ENCODE results near the gene PITX2. TPM values are rescaled to one million over a fixed set of nuclear protein-coding genes. Genes with fewer than 3 reads are reported as not detected.
A peak's percentile ranks its signal among the peaks of the same experiment; 100 is the strongest.

PITX2 gene
- total RNA-seq, 1 experiment from 2014 or later = 0.90 TPM

DNA sequence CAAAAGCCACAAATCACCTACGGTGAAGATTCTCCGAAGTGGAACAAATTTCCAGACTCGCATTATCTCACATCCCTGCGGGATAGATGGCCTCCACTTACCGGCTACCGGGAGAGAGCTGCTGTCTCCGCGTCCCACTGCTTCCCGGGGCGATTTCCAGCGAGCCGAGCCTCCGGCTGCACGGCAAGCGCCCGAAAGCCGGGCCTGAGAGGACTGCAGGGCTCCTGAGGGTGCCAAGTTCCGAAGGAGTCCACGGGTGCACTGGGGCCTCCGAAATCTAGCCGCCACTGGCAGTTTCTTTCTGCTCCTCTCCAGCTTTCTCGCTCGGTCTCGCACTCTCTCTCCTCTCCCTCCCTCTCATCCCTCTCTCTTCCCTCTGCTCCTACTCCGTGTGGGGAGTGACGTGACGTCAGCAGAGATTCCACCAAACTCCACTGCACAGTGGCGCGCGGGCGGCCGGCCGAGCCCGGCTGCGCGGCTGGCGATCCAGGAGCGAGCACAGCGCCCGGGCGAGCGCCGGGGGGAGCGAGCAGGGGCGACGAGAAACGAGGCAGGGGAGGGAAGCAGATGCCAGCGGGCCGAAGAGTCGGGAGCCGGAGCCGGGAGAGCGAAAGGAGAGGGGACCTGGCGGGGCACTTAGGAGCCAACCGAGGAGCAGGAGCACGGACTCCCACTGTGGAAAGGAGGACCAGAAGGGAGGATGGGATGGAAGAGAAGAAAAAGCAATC, 14.0 kb upstream of the PITX2 start:
- no peaks in the 10 kb centered on the region for H3K36me3 ChIP-seq (ENCODE audit: insufficient read depth, low read length, poor library complexity, severe bottlenecking)
- H3K27ac ChIP-seq (ENCODE audit: low read depth, low read length, poor library complexity, severe bottlenecking) = no peak overlapping the region
- BruUV-seq (replicated peaks) = no TSS peak
- no peaks in the 10 kb centered on the region for H3K9me3 ChIP-seq (ENCODE audit: low read depth, low read length, poor library complexity, severe bottlenecking)
- ChIA-PET POLR2A (ENCODE audit: low non-redundant PET) (interaction anchor here (0.7 kb wide), 1 partner anchor 263 kb away, joined by 4 read pairs; no protein-coding TSS in a partner anchor), CTCF (interaction anchor here (1.5 kb wide), 1 partner anchor 994 kb away, joined by 7 read pairs; no protein-coding TSS in a partner anchor)
- intact Hi-C loops (cut with micrococcal nuclease; ENCODE audit: unreplicated experiment) = loop anchor here (5.0 to 10.0 kb wide), 2 partner anchors 1298 to 1395 kb away; no protein-coding TSS in a partner anchor
- DNase-seq (ENCODE audit: low spot score) = peak; percentile 74
- TF ChIP-seq, protein P1, sequence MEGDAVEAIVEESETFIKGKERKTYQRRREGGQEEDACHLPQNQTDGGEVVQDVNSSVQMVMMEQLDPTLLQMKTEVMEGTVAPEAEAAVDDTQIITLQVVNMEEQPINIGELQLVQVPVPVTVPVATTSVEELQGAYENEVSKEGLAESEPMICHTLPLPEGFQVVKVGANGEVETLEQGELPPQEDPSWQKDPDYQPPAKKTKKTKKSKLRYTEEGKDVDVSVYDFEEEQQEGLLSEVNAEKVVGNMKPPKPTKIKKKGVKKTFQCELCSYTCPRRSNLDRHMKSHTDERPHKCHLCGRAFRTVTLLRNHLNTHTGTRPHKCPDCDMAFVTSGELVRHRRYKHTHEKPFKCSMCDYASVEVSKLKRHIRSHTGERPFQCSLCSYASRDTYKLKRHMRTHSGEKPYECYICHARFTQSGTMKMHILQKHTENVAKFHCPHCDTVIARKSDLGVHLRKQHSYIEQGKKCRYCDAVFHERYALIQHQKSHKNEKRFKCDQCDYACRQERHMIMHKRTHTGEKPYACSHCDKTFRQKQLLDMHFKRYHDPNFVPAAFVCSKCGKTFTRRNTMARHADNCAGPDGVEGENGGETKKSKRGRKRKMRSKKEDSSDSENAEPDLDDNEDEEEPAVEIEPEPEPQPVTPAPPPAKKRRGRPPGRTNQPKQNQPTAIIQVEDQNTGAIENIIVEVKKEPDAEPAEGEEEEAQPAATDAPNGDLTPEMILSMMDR (conservative IDR thresholded peaks at IDR 0.05; ENCODE audit: low read depth, low read length) = no peak
- TF ChIP-seq EZH2 (IDR thresholded peaks at IDR 0.05; ENCODE audit: borderline replicate concordance, low read depth, low read length, poor library complexity, severe bottlenecking) = peak; percentile 36
- peak overlapping the region; percentile 57 for H3K4me3 ChIP-seq (ENCODE audit: low read depth, low read length, poor library complexity, severe bottlenecking)
- H3K4me1 ChIP-seq (ENCODE audit: insufficient read depth, low read length, poor library complexity, severe bottlenecking) = no peaks in the 10 kb centered on the region
- H3K27me3 ChIP-seq (replicated peaks; ENCODE audit: insufficient read depth, low read depth, low read length, poor library complexity) = peaks cover 14% of the 10 kb centered on the region

DNA sequence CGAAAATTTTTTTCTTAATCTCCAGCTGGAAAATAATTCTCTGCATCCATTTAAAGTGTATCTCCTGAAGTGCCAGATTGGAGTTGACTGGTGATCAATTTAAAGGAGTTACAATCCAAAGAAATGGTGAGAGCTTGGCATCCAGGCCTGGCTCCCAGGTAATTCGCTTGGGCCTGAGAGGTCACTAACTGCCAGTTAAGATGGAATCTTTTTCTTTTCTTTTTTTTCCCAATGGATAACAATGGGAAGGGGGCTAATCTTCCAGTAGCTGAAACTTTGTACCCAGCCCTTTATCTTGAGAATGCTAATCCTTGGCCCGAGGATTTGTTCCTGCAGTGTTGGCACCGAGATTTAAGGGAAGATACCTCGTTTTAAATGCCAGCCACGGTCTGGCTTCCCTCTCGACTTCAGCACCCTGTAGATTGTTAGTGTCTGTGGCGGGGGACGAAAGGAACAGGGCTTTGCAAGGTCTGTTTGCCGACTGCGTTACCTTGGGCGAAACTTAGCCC, 13.3 kb upstream of the PITX2 start:
- ChIA-PET CTCF (no interaction called here), POLR2A (ENCODE audit: low non-redundant PET) (interaction anchor here (0.7 kb wide), 1 partner anchor 264 kb away, joined by 4 read pairs; no protein-coding TSS in a partner anchor)
- intact Hi-C loops (cut with micrococcal nuclease; ENCODE audit: unreplicated experiment) = loop anchor here (5.0 to 10.0 kb wide), 2 partner anchors 1299 to 1396 kb away; no protein-coding TSS in a partner anchor
- no peaks in the 10 kb centered on the region for H3K4me1 ChIP-seq (ENCODE audit: insufficient read depth, low read length, poor library complexity, severe bottlenecking)
- DNase-seq (ENCODE audit: low spot score) = no peak
- peaks cover 14% of the 10 kb centered on the region for H3K27me3 ChIP-seq (replicated peaks; ENCODE audit: insufficient read depth, low read depth, low read length, poor library complexity)
- TF ChIP-seq, protein P1 (conservative IDR thresholded peaks at IDR 0.05; ENCODE audit: low read depth, low read length) = no peak
- TF ChIP-seq EZH2 (IDR thresholded peaks at IDR 0.05; ENCODE audit: borderline replicate concordance, low read depth, low read length, poor library complexity, severe bottlenecking) = no peak
- no peaks in the 10 kb centered on the region for H3K9me3 ChIP-seq (ENCODE audit: low read depth, low read length, poor library complexity, severe bottlenecking)
- BruUV-seq (replicated peaks) = no TSS peak
- peak overlapping the region; percentile 57 for H3K4me3 ChIP-seq (ENCODE audit: low read depth, low read length, poor library complexity, severe bottlenecking)
- no peak overlapping the region for H3K27ac ChIP-seq (ENCODE audit: low read depth, low read length, poor library complexity, severe bottlenecking)
- no peaks in the 10 kb centered on the region for H3K36me3 ChIP-seq (ENCODE audit: insufficient read depth, low read length, poor library complexity, severe bottlenecking)

DNA sequence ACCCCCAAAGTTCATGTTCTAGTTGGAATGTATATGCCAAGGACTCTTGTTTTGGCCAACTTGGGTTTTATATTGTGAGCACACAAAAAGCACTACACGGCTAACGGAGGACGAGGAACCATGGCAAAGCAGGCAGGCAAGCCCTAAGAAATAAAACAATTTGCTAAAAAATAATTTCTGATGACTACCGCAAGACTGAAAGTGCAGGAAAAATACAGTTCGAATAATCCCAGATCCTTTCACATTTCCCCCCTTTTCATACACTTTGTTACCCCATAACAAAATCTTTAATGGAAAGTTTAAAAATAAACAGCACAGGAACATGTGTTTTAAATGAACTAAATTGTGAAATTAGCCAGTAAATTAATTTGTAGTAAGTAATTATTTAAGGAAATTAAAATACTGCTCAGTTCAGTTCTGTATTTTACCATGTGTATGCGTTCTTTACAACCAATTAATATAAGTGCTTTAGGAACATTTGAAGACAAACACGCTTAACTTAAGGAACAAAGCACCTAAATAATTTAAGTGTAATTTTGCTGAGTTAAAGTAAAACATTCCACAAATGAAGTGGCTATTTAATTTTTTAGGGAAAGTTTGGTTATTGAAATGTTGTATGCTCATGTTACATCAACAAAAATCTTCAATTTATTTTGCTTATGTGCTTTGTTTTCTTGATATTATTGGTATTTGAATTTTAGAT, 12.4 kb upstream of the PITX2 start:
- DNase-seq (ENCODE audit: low spot score) = no peak
- no peak for TF ChIP-seq EZH2 (IDR thresholded peaks at IDR 0.05; ENCODE audit: borderline replicate concordance, low read depth, low read length, poor library complexity, severe bottlenecking)
- TF ChIP-seq, protein P1 (conservative IDR thresholded peaks at IDR 0.05; ENCODE audit: low read depth, low read length) = no peak
- CTCF ChIA-PET = no interaction called here
- Histone ChIP-seq H3K4me1 (ENCODE audit: insufficient read depth, low read length, poor library complexity, severe bottlenecking) (no peaks in the 10 kb centered on the region), H3K36me3 (ENCODE audit: insufficient read depth, low read length, poor library complexity, severe bottlenecking) (no peaks in the 10 kb centered on the region), H3K9me3 (ENCODE audit: low read depth, low read length, poor library complexity, severe bottlenecking) (no peaks in the 10 kb centered on the region), H3K27ac (ENCODE audit: low read depth, low read length, poor library complexity, severe bottlenecking) (no peak overlapping the region), H3K4me3 (ENCODE audit: low read depth, low read length, poor library complexity, severe bottlenecking) (no peak overlapping the region), H3K27me3 (replicated peaks; ENCODE audit: insufficient read depth, low read depth, low read length, poor library complexity) (peaks cover 14% of the 10 kb centered on the region)
- intact Hi-C loops (cut with micrococcal nuclease; ENCODE audit: unreplicated experiment) = loop anchor here (5.0 to 10.0 kb wide), 2 partner anchors 1299 to 1397 kb away; no protein-coding TSS in a partner anchor
- no TSS peak for BruUV-seq (replicated peaks)
- POLR2A ChIA-PET (ENCODE audit: low non-redundant PET) = no interaction called here

All from A673 (cell line).